ENCODE results near the gene SYT13. TPM values are rescaled to one million over a fixed set of nuclear protein-coding genes. Genes with fewer than 3 reads are reported as not detected.
"Not testable (repeated sequence)": the region's sequence is repeated elsewhere in the genome, so short reads cannot be mapped to it uniquely, and the experiment has no call there.

The SYT13 gene
- total RNA-seq, 1 donor = under 0.01 TPM

DNA sequence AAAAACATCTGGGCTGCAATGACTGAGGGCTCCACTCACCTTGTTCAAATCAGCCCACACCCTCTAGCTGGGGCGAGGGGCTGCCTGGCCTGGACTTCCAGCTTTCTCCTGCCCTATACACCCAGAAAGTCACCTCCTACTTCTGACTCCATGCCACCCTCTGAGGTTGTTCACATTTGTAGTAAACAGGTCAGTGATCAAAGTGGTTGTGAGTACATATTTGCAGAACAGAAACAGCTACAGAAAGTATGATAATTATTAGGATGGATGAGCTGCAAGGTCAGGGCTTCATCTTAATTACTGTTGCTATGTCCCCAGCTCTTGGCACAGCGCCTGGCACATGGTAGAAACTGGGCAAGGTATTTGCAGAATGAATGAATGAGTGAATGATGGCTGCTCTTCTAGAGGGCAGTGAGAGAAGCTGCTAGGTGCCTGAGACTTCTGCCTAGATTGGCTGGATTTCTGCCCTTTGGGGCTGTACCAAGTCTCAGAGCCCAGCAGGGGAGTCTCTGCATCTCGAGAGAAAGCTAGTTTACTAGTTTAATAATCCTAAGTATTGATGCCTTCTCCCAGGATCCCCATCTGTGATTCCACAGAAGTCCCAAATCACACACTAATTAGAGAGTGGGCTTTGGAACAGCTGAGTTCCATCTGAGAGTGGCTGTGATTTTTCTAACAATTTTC lies 36.0 kb downstream of the SYT13 start:
- DNase-seq (ENCODE audit: low read depth in 2 of 3, low spot score in 2 of 3) = no peak

DNA sequence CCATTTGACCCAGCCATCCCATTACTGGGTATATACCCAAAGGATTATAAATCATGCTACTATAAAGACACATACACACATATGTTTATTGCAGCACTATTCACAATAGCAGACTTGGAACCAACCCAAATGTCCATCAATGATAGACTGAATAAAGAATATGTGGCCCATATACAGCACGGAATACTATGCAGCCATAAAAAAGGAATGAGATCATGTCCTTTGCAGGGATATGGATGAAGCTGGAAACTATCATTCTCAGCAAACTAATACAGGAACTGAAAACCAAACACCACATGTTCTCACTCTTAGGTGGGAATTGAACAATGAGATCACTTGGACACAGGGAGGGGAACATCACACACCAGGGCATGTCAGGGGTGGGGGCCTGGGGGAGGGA lies 36.8 kb downstream of the SYT13 start:
- not testable (repeated sequence) for DNase-seq (ENCODE audit: low read depth in 2 of 3, low spot score in 2 of 3)

DNA sequence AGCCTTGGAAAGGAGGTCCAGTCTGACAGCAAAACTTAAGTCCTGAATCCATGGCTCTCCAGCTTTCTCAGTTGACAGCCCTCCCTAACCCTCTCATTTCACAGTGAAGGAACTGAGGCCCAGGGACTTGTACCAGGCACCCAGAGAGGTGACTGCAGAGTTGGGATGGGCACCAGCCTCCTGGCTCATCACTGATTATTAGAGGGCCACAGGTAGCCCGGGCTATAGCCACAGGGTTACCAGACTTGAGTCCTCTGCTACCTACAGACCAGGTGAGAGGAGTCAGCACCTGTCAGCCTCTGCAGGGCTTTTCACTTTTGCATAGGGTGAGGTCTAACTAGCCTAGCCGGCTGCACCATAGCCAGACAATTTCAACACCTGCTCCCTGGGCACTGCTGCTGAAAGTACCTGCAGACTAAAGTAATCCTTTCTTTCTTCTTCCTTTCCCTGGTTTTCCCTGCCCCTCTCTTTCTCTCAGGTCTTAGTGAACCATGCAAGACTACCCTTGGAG lies 37.6 kb downstream of the SYT13 start:
- no peak for DNase-seq (ENCODE audit: low read depth in 2 of 3, low spot score in 2 of 3)

DNA sequence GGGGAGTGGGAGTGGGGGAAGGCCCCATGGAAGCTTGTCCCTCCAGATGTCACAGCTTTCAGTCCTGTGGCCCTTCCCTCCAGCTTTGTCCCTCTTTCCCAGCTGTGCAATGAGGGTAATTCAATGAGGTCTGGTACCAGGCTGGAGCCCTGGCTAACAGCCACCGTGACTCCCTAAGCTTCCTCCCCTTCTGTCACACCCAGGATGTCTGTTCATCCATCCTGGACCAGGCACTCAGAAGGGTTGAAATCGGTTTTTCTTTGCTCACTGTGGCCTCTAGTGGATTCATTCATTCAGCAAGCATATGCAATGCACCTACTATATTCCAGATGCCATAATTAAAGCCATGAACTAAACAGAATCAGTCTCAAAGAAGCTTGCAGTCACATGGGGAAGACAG lies 38.7 kb downstream of the SYT13 start:
- DNase-seq (ENCODE audit: low read depth in 2 of 3, low spot score in 2 of 3) = no peak

DNA sequence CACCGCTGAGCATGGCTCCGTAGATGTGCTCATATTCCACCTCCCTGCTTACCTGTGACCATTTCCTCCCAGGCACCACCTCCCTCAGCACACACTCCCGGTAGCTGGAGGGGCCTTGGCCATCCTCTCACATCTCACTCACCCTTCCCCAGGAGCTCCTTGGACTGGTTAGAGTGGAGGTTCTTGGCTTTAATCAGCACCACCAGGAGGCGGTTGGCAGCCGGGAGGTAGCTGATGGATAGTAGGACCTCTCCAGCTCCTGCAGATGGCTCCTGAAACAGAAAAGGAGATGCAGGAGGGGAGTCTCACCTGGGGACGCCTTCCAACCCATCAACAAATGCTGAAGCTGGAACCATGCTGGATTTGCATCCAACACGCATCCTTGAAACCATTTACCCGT lies 39.9 kb downstream of the SYT13 start:
- no peak for DNase-seq (ENCODE audit: low read depth in 2 of 3, low spot score in 2 of 3)

DNA sequence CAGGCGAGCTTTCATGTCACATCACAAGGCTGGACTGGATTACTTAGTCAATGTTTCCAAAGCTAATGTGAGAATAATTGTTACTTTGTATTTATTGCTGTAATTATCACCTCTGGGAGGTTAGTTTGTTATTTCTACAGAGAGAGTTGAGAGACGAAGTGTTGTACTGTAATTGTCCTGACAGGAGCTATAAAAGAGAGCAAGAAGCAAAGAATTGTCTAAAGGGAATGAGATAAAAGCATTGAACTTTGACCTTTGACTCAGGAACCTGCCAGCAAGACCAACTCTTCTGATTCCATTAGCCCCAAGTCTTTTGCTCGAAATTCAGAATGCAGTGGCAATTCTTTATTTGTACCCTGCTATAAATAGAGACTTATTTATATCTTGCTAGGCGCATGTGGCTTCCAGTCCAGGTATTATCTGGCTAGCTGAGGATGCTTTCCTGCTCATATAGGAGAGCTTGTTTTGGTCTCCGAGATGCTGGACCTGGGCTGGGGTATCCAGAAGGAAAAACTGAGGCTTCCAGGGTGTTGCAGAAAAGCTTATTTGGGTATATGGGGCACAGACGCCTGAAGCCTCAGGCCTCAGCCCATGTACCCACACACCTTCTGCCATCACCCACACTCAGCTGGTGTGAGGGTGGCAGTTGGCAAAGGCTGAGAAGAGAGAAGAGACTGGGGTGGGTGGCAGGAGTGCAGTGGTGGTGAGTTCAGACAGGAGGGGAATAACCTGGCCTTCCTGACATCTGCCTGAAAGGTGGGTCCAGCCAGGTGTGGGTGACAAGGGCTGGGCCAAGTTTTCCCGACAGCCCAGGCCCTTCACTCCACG lies 40.7 kb downstream of the SYT13 start:
- DNase-seq (ENCODE audit: low read depth in 2 of 3, low spot score in 2 of 3) = no peak

DNA sequence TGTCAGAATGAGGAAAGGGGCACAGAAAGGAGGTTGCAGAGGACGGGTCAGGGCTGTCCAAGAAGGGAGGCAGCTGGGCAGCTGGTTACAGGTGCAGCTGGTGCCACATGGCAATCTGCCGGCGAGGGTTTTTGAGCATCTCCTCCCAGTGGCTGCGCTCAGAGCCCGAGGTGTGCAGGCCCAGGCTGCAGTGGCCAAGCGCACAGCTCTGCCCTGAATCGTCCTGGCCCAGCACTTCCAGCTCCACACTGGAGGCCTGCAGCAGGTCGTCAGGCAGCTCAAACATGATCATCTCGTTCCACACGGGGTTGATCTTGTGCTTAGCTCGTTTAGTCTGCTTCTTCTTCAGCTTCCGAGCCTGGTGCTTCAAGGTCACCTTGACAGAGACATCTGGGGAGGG lies 42.2 kb downstream of the SYT13 start:
- DNase-seq (ENCODE audit: low read depth in 2 of 3, low spot score in 2 of 3) = no peak

DNA sequence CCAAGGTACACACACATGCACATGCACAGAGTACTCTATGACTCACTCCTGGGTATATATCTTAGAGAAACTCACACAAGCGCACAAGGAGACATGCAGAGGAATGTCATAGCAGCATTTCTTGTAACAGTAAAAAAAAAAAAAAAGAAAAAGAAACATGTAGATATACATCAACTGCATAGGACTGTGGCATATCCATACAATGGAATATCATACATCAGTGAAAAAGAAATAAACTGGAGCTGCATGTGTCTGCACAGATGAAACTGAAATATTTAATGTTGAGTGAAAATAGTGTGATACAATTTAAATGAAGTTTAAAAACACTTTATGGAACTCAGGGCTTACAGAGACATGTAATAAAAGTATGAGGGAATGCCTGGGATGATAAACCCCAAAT lies 46.4 kb downstream of the SYT13 start:
- DNase-seq (ENCODE audit: low read depth in 2 of 3, low spot score in 2 of 3) = no peak

DNA sequence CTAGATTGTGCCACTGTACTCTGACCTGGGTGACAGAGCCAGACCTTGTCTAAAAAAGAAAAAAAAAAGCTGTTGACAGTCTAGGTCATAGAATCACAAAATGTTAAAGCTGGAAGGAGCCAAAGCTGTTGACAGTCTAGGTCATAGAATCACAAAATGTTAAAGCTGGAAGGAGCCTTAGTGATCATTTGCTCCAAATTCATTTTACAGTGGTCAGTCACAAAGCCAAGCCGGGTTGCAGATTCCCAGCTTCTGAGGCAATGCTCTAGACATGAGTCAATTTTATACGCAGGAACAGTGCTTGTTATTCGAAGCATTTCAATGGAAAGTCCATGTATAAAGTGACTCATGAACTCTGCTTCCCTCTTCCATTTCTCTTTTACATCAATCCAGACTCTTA lies 47.4 kb downstream of the SYT13 start:
- DNase-seq (ENCODE audit: low read depth in 2 of 3, low spot score in 2 of 3) = no peak

DNA sequence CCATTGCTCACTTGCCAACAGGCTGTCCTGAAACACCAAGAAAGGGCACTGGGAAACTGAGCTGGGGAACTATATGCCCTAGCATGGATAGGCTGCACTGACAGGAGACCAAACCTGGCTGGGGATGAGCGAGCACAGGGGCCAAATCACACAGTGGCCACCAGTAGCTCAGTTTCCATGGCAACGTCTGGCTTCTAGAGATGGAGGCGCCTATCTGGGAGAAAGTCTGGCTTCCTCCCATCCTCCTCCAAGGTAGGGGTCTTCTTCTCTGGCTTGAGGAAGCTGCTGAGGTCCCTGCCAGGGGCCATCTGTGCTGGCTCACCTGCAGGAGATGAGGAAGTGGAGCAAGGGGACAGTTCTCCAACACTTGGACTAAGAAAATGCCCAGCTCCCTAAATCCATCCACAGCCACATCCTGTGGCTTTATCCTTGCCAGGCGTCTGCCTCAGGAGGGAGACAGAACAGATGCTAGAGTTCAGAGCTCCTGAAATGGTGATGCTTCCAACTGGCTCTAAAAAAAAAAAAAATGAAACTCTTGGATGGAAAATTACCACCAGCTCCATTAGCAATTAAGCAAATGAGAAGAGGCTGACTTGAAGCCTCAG lies 48.3 kb downstream of the SYT13 start:
- DNase-seq (ENCODE audit: low read depth in 2 of 3, low spot score in 2 of 3) = no peak

DNA sequence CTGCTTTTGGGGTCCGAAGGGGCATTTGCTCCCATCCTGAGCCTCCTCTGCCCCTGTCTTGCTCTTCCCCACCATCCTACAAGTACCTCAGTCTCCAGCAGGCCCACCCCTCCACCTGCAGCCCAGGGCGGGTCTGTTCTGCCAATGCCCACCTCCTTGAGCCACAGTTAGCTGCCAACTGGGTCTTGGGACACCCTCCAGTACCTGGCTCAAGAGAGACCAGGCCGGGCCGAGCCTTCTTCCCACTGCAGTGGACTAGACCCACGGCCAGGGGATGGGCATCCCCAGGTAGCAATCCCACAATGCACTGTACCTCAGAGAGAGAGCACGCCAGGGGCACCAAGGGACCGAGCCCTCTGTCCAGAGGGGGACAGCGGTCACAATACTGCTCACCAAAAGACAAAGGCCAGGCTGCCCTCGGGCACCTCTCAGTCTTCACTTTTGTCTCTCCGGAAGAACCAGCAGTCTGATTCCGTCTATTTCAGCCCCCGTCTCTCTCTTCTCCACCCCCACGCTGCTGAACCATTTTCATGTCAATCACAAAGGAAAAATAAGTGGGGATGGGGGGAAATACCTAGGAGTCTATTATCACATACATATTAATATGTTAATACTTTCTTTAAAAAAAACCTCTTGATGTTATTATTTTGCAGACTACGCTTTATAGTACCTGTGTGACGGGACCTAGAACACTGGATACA lies 51.7 kb downstream of the SYT13 start:
- no peak for DNase-seq (ENCODE audit: low read depth in 2 of 3, low spot score in 2 of 3)

DNA sequence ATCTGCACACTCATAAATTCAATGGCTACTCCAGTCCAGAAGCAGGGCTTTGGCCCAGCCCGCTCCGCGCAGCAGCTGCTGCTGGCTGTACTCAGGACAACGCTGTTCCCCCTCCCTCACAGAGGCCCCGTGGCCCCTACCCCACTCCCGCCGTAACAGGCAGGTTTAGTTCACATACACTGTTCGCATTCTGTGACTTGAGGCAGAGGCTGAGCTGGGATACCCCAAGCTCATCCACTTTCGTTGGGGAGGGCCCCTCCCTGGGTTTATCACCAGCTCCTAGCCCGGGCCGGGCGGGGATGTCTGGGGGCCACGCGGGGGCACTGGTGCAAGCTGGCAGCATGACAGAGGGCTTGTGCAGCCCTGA lies 52.4 kb downstream of the SYT13 start:
- no peak for DNase-seq (ENCODE audit: low read depth in 2 of 3, low spot score in 2 of 3)

DNA sequence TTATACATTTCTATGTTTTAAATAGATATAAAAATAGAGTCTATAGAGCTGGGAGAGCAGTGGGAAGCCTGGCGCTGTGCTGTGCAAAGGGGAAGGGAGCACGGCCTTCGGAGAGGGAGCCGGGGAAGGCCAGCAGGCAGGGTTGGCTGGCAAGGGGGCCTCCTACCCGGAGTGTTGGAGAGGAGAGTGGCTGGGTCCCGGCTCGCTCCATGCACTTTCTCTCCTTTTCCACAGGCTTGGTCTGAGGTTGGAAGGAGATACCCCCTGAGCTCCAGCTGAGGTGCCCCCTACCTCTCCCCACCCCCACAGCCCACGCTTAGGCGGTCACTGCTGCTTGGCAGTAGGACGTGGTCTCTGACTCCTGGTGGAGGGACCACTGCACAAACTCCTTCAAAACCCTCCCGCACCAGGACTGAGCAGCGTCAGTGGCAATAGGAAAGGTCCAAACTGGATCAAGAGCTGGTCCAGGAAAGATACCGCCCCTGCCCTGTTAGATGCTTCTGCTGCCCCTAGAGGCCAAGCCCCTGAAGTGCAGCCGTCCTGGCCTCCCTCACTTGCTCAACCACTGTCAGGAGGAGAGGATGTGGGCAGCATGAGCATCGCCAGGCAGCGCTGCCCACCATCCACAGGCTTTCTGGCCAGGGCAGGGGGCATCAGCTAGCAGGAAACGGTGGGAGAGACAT lies 52.9 kb downstream of the SYT13 start:
- DNase-seq (ENCODE audit: low read depth in 2 of 3, low spot score in 2 of 3) = peak; percentile 5 to 64 (median 47)

DNA sequence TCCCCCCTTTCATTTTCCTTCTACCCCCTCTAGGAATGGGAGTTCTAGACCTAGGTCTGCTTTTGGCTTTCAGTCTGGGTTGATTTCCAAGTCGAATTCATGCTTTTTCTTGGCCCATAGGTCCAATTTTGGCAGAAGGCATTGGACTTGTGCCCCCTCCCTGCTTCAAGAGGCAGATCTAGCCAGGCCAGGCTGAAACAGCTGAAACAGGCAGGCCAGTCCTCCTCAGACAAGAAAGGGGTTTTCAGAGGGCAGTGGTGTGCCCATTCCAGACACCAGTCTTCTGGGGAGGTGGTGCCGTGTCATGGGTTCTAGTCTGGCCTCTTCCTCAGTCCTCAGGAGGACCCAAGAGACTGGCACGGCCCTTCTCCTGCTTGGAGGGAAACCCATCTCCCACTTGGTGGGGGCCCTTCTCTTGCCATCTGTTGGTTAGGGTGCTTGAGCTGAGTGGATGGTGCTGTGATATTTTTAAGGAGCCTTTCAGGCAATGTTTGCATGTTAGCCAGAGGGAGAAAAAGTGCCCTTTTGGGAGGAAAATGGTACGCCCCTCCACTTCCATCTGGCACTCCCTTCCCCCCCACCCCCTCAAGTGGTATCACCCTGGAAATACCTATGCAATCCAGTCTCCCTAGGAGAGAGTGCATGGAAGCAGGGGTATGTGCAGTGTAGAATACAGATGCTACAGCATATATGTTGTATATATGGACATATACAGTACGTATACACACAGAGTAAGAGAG lies 53.6 kb downstream of the SYT13 start:
- no peak for DNase-seq (ENCODE audit: low read depth in 2 of 3, low spot score in 2 of 3)

DNA sequence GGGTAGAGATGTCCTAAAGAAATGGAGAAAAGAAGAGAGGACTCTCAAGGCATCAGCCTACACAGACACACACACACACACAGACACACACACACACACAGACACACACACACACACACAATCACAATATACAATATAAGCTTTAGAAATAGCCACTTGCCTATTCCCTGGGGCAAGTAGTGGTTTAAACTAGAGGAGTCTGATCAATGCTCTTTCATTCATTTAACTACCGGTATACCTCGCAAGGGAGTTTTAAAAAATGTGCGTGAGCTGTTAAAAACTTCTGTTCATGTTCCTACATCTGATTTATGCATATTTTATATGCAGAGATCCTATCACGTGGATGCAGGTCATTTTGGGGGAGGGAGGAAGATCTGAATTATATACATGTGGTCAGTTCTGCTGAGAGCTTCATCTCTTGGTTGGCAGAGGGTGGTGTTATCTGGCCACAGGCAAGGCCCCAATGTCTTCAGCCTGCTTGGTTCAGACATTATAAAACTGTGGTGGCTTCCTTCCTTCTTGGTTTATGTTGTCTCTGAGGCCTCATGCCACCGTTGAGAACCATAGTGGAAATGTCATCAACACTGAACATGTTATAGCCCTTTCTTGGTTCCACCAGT lies 56.6 kb downstream of the SYT13 start:
- no peak for DNase-seq (ENCODE audit: low read depth in 2 of 3, low spot score in 2 of 3)

DNA sequence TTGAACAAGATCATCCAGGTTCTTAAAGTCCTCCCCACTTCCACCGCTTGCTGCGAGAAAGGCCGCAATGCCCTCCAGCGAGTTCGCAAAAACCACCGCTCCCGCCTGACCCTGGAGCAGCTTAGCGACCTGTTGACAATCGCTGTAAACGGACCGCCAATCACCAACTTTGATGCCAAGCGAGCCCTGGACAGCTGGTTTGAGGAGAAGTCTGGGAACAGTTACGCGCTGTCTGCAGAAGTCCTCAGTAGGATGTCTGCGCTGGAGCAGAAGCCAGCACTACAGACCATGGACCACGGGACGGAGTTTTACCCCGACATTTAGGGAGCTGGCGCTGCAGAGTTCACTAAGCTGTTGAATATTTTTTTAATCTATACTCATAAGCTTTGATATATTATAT lies 58.3 kb downstream of the SYT13 start:
- DNase-seq (ENCODE audit: low read depth in 2 of 3, low spot score in 2 of 3) = no peak

DNA sequence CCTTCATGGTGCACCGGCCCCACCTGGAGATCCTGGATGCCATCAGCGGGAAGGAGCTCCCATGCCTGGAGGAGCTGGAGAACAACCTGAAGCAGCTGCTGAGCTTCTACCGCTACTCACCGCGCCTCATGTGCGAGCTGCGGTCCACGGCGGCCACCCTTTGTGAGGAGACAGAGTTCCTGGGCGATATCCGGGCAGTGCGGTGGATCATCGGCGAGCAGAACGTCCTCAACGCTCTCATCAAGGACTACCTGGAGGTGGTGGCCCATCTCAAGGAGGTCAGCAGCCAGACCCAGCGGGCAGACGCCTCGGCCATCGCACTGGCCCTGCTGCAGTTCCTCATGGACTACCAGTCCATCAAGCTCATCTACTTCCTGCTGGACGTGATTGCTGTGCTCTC lies 59.2 kb downstream of the SYT13 start:
- no peak for DNase-seq (ENCODE audit: low read depth in 2 of 3, low spot score in 2 of 3)

DNA sequence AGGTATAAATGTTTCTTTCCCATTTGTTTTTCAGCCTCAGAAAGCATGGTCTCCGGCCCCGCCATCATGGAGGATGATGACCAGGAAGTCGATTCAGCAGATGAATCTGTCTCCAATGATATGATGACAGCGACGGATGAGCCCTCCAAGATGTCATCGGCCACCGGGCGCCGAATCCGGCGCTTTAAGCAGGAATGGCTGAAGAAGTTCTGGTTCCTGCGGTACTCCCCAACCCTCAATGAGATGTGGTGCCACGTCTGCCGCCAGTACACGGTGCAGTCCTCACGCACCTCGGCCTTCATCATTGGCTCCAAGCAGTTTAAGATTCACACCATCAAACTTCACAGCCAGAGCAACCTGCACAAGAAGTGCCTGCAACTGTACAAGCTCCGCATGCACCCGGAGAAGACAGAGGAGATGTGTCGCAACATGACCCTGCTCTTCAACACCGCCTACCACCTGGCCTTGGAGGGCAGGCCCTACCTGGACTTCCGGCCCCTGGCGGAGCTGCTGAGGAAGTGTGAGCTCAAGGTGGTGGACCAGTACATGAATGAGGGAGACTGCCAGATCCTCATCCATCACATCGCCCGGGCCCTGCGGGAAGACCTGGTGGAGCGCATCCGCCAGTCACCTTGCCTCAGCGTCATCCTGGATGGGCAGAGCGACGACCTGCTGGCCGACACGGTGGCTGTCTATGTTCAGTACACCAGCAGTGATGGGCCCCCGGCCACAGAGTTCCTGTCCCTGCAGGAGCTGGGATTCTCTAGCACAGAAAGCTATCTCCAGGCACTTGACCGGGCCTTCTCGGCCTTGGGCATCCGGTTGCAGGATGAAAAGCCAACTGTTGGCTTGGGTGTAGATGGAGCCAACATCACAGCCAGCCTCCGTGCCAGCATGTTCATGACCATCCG lies 59.9 kb downstream of the SYT13 start:
- DNase-seq (ENCODE audit: low read depth in 2 of 3, low spot score in 2 of 3) = no peak

All from hematopoietic multipotent progenitor cell (in vitro differentiated cells).